Endodermal cell (in vitro differentiated cells): Measurements from ENCODE around the gene SLC66A2. TPM values are rescaled to one million over a fixed set of nuclear protein-coding genes. Genes with fewer than 3 reads are reported as not detected.
"Not testable (repeated sequence)": the region's sequence is repeated elsewhere in the genome, so short reads cannot be mapped to it uniquely, and the experiment has no call there.

Experiments used
- DNase-seq: peaks from one replicate; pipeline ENCODE4 v3.0.0-alpha.2; 2017
- H3K27ac ChIP-seq: 2 replicates; pipeline ENCODE4 v1.5.1; 2013; ENCODE audit warnings: mild to moderate bottlenecking, low read depth, low read length, moderate library complexity
- H3K27me3 ChIP-seq: 2 replicates; pipeline ENCODE4 v1.6.1; 2013; ENCODE audit warnings: mild to moderate bottlenecking, low read length, moderate library complexity; ENCODE audit not compliant: insufficient read depth, control insufficient read depth, poor library complexity, severe bottlenecking
- H3K36me3 ChIP-seq: 2 replicates; pipeline ENCODE4 v1.7.0; 2013; ENCODE audit warnings: mild to moderate bottlenecking, low read length, moderate library complexity; ENCODE audit not compliant: control insufficient read depth, insufficient read depth
- H3K4me1 ChIP-seq: one replicate; pipeline ENCODE4 v1.7.0; 2013; ENCODE audit warnings: low read length; ENCODE audit not compliant: control insufficient read depth, insufficient read depth
- H3K4me3 ChIP-seq: 2 replicates; pipeline ENCODE4 v1.5.1; 2013; ENCODE audit warnings: mild to moderate bottlenecking, low read length, moderate library complexity
- H3K9ac ChIP-seq: 2 replicates; pipeline ENCODE4 v1.6.1; 2013; ENCODE audit warnings: mild to moderate bottlenecking, low read length, moderate library complexity; ENCODE audit not compliant: poor library complexity, severe bottlenecking; ENCODE audit errors: extremely low read depth
- H3K9me3 ChIP-seq: 2 replicates; pipeline ENCODE4 v1.6.1; 2013; ENCODE audit warnings: mild to moderate bottlenecking, low read length, moderate library complexity; ENCODE audit not compliant: control insufficient read depth
- H3K27ac Mint-ChIP-seq: 2 replicates; pipeline ENCODE4 v1.8.0; 2020; ENCODE audit warnings: mixed read lengths
- H3K27me3 Mint-ChIP-seq: 2 replicates; pipeline ENCODE4 v1.8.0; 2021; ENCODE audit warnings: mild to moderate bottlenecking, mixed read lengths; ENCODE audit not compliant: insufficient read depth
- H3K36me3 Mint-ChIP-seq: 2 replicates; pipeline ENCODE4 v1.8.0; 2020; ENCODE audit warnings: low read depth, mixed read lengths
- H3K4me1 Mint-ChIP-seq: 2 replicates; pipeline ENCODE4 v1.8.0; 2020; ENCODE audit warnings: mixed read lengths
- H3K4me3 Mint-ChIP-seq: 2 replicates; pipeline ENCODE4 v1.8.0; 2020; ENCODE audit warnings: mild to moderate bottlenecking, moderate library complexity, mixed read lengths
- H3K9me3 Mint-ChIP-seq: 2 replicates; pipeline ENCODE4 v1.8.0; 2020; ENCODE audit warnings: mild to moderate bottlenecking, mixed read lengths
- CTCF ChIP-seq: fragments of 200-600 bp; sonication (generic); conservative IDR thresholded peaks from 2 replicates; pipeline ENCODE4 v1.5.0; 2021; ENCODE audit warnings: antibody characterized with exemption, mild to moderate bottlenecking
- WGBS, 2 experiments: methylation state at CpG; one replicate each; pipeline versions ENCODE4 v1.1.5 to v1.1.7; 2013; ENCODE audit warnings: missing lambda C conversion rate in 2 of 2, mixed read lengths in 1 of 2; ENCODE audit not compliant: insufficient coverage in 1 of 2, insufficient read length in 1 of 2; 5-methylcytosine and 5-hydroxymethylcytosine counted together
- total RNA-seq, 2 donors: library from RNA; stranded (reverse); fragmentation: NEBNext Ultra II Directional in 1 of 2; extraction: Animal tissue kit (Norgen Biotek cat#: 25700) in 1 of 2; gene quantifications; 2 replicates in 1 of 2; 3 replicates in 1 of 2; pipeline ENCODE4 v1.2.1, GENCODE V29; 2021

SLC66A2 gene
- total RNA-seq, 2 donors from 2014 or later = 30.3 to 32.4 TPM

GRCh38 chr18:79881695-79882094, 69.8 kb downstream of the SLC66A2 start:
- DNase-seq = no peak
- Histone ChIP-seq H3K27ac (no peak overlapping the region), H3K4me1 (no peaks in the 10 kb centered on the region), H3K4me3 (no peak overlapping the region), H3K36me3 (no peaks in the 10 kb centered on the region), H3K27me3 (no peaks in the 10 kb centered on the region), H3K9me3 (no peaks in the 10 kb centered on the region), H3K9ac (no peak overlapping the region)
- Mint-ChIP-seq H3K4me3 (no peak overlapping the region), H3K27ac (no peak overlapping the region), H3K27me3 (peaks cover 1% of the 10 kb centered on the region), H3K4me1 (no peaks in the 10 kb centered on the region), H3K36me3 (no peaks in the 10 kb centered on the region), H3K9me3 (no peaks in the 10 kb centered on the region)
- WGBS, 2 experiments = 92 to 94% methylated on average over 10 to 11 of the region's 11 CpGs
- TF ChIP-seq CTCF = no peak

GRCh38 chr18:79879566-79879965, 71.9 kb downstream of the SLC66A2 start:
- no peaks in the 10 kb centered on the region for H3K4me1 ChIP-seq
- peaks cover 1% of the 10 kb centered on the region for H3K27me3 Mint-ChIP-seq
- H3K4me3 Mint-ChIP-seq = no peak overlapping the region
- 89 to 92% methylated on average over 10 to 12 of the region's 12 CpGs for WGBS, 2 experiments
- TF ChIP-seq CTCF = no peak
- DNase-seq = no peak
- no peaks in the 10 kb centered on the region for H3K9me3 Mint-ChIP-seq
- no peak overlapping the region for H3K4me3 ChIP-seq
- H3K9ac ChIP-seq = no peak overlapping the region
- no peaks in the 10 kb centered on the region for H3K36me3 ChIP-seq
- no peaks in the 10 kb centered on the region for H3K36me3 Mint-ChIP-seq
- no peaks in the 10 kb centered on the region for H3K27me3 ChIP-seq
- H3K27ac Mint-ChIP-seq = no peak overlapping the region
- H3K9me3 ChIP-seq = no peaks in the 10 kb centered on the region
- H3K4me1 Mint-ChIP-seq = no peaks in the 10 kb centered on the region
- H3K27ac ChIP-seq = no peak overlapping the region

GRCh38 chr18:79878741-79879378, 72.6 kb downstream of the SLC66A2 start:
- Histone ChIP-seq H3K27ac (no peak overlapping the region), H3K4me3 (no peak overlapping the region), H3K27me3 (no peaks in the 10 kb centered on the region), H3K9ac (no peak overlapping the region), H3K36me3 (no peaks in the 10 kb centered on the region), H3K9me3 (no peaks in the 10 kb centered on the region), H3K4me1 (no peaks in the 10 kb centered on the region)
- no peaks in the 10 kb centered on the region for H3K36me3 Mint-ChIP-seq
- H3K4me3 Mint-ChIP-seq = no peak overlapping the region
- H3K27ac Mint-ChIP-seq = no peak overlapping the region
- no peaks in the 10 kb centered on the region for H3K9me3 Mint-ChIP-seq
- peaks cover 1% of the 10 kb centered on the region for H3K27me3 Mint-ChIP-seq
- no peak for TF ChIP-seq CTCF
- no peak for DNase-seq
- WGBS, 2 experiments = 87 to 88% methylated on average over 14 to 20 of the region's 20 CpGs
- no peaks in the 10 kb centered on the region for H3K4me1 Mint-ChIP-seq

- not testable (repeated sequence) for H3K36me3 ChIP-seq, H3K27ac Mint-ChIP-seq
- 97 to 100% methylated on average over 6 to 23 of the region's 25 CpGs for WGBS, 2 experiments
These were observed 73.2 kb downstream of the SLC66A2 start for GRCh38 chr18:79878246-79878645.

More at GRCh38 chr18:79878246-79878645, 73.2 kb downstream of the SLC66A2 start:
- not testable (repeated sequence) for H3K9me3 Mint-ChIP-seq, H3K27me3 ChIP-seq, H3K4me3 Mint-ChIP-seq, H3K9me3 ChIP-seq, H3K36me3 Mint-ChIP-seq, H3K27ac ChIP-seq, H3K4me1 ChIP-seq, DNase-seq, H3K4me3 ChIP-seq, H3K27me3 Mint-ChIP-seq, H3K4me1 Mint-ChIP-seq, H3K9ac ChIP-seq
